Trophoblast cell (in vitro differentiated cells and primary cell): ENCODE measurements around the gene ZBTB24.
"Not testable (repeated sequence)": the region's sequence is repeated elsewhere in the genome, so short reads cannot be mapped to it uniquely, and the experiment has no call there.

ENCODE experiments used
- DNase-seq, 2 donors: peaks; one replicate each; pipeline ENCODE4 v3.0.0-alpha.2; 2016
- H2AFZ ChIP-seq: 2 replicates; pipeline ENCODE4 v1.6.1; 2013; ENCODE audit warnings: low read length, moderate library complexity, mild to moderate bottlenecking; ENCODE audit not compliant: insufficient read depth, poor library complexity
- H2AK5ac ChIP-seq: 2 replicates; pipeline ENCODE4 v1.6.1; 2013; ENCODE audit warnings: mild to moderate bottlenecking, low read length
- H2BK120ac ChIP-seq: 2 replicates; pipeline ENCODE4 v1.6.1; 2013; ENCODE audit warnings: low read length, mild to moderate bottlenecking, moderate library complexity; ENCODE audit not compliant: insufficient read depth, poor library complexity
- H2BK12ac ChIP-seq: 2 replicates; pipeline ENCODE4 v1.6.1; 2013; ENCODE audit warnings: mild to moderate bottlenecking, low read length, moderate library complexity
- H2BK5ac ChIP-seq: 2 replicates; pipeline ENCODE4 v1.6.1; 2013; ENCODE audit warnings: low read length, low read depth, moderate library complexity, mild to moderate bottlenecking; ENCODE audit not compliant: poor library complexity
- H3K14ac ChIP-seq: 2 replicates; pipeline ENCODE4 v1.6.1; 2013; ENCODE audit warnings: mild to moderate bottlenecking, low read length
- H3K18ac ChIP-seq: 2 replicates; pipeline ENCODE4 v1.6.1; 2013; ENCODE audit warnings: mild to moderate bottlenecking, low read length
- H3K23ac ChIP-seq: 2 replicates; pipeline ENCODE4 v1.6.1; 2013; ENCODE audit warnings: low read length
- H3K27ac ChIP-seq: 2 replicates; pipeline ENCODE4 v1.5.1; 2013; ENCODE audit warnings: low read depth, mild to moderate bottlenecking, inconsistent platforms, low read length, moderate library complexity
- H3K27me3 ChIP-seq: 2 replicates; pipeline ENCODE4 v1.6.1; 2013; ENCODE audit warnings: inconsistent platforms, mild to moderate bottlenecking, low read length, moderate library complexity; ENCODE audit not compliant: insufficient read depth
- H3K36me3 ChIP-seq, 2 experiments: 1 replicate in 1 of 2; 2 replicates in 1 of 2; pipeline ENCODE4 v1.6.1; 2013; ENCODE audit warnings: low read length in 2 of 2, mild to moderate bottlenecking in 2 of 2, moderate library complexity in 1 of 2; ENCODE audit not compliant: insufficient read depth in 2 of 2, control insufficient read depth in 1 of 2
- H3K4ac ChIP-seq: 2 replicates; pipeline ENCODE4 v1.6.1; 2013; ENCODE audit warnings: low read depth, mild to moderate bottlenecking, low read length, moderate library complexity
- H3K4me1 ChIP-seq, 2 experiments: 1 replicate in 1 of 2; 2 replicates in 1 of 2; pipeline ENCODE4 v1.6.1; 2013; ENCODE audit warnings: low read length in 2 of 2, mild to moderate bottlenecking in 2 of 2, moderate library complexity in 1 of 2; ENCODE audit not compliant: insufficient read depth in 2 of 2, control insufficient read depth in 1 of 2
- H3K4me2 ChIP-seq: 2 replicates; pipeline ENCODE4 v1.6.1; 2013; ENCODE audit warnings: inconsistent platforms, mild to moderate bottlenecking, low read length, moderate library complexity
- H3K4me3 ChIP-seq: 2 replicates; pipeline ENCODE4 v1.5.1; 2013; ENCODE audit warnings: mild to moderate bottlenecking, low read depth, low read length, inconsistent platforms
- H3K79me1 ChIP-seq: one replicate; pipeline ENCODE4 v1.6.1; 2013; ENCODE audit warnings: low read length
- H3K79me2 ChIP-seq: 2 replicates; pipeline ENCODE4 v1.6.1; 2013; ENCODE audit warnings: low read length, mild to moderate bottlenecking; ENCODE audit not compliant: control insufficient read depth, insufficient read depth, poor library complexity
- H3K9ac ChIP-seq: 2 replicates; pipeline ENCODE4 v1.6.1; 2013; ENCODE audit warnings: mild to moderate bottlenecking, low read length
- H3K9me3 ChIP-seq: 2 replicates; pipeline ENCODE4 v1.6.1; 2013; ENCODE audit warnings: low read depth, mild to moderate bottlenecking, control low read depth, inconsistent platforms, low read length; ENCODE audit not compliant: insufficient read depth
- H4K12ac ChIP-seq: 2 replicates; pipeline ENCODE4 v1.6.1; 2013; ENCODE audit warnings: low read depth, mild to moderate bottlenecking, low read length, moderate library complexity
- H4K8ac ChIP-seq: 2 replicates; pipeline ENCODE4 v1.6.1; 2013; ENCODE audit warnings: low read depth, mild to moderate bottlenecking, low read length, moderate library complexity
- H4K91ac ChIP-seq: one replicate; pipeline ENCODE4 v1.6.1; 2013; ENCODE audit warnings: low read depth, mild to moderate bottlenecking, low read length, moderate library complexity
- WGBS: extraction: QIAGEN DNeasy Blood & Tissue Kit; methylation state at CpG from one replicate; pipeline ENCODE4 v1.1.7; 2013; ENCODE audit warnings: missing lambda C conversion rate; ENCODE audit not compliant: insufficient read length, insufficient coverage; ENCODE audit errors: extremely low coverage; 5-methylcytosine and 5-hydroxymethylcytosine counted together

The ZBTB24 gene

GRCh38 chr6:109524129-109524528 lies 41.1 kb upstream of the ZBTB24 start:
- H3K27ac ChIP-seq, result no peak overlapping the region
- no peak overlapping the region for H2AFZ ChIP-seq
- H3K36me3 ChIP-seq, result no peaks in the 10 kb centered on the region
- H4K91ac ChIP-seq, result no peak overlapping the region
- no peak overlapping the region for H2AK5ac ChIP-seq
- H3K4me2 ChIP-seq, result no peak overlapping the region
- DNase-seq, result no peak
- H3K23ac ChIP-seq, result no peak overlapping the region
- H4K8ac ChIP-seq, result no peak overlapping the region
- no peak overlapping the region for H3K14ac ChIP-seq
- H3K79me2 ChIP-seq, result no peaks in the 10 kb centered on the region
- H3K4me3 ChIP-seq, result no peak overlapping the region
- no peaks in the 10 kb centered on the region for H3K4me1 ChIP-seq
- H3K79me1 ChIP-seq, result peaks cover 2% of the 10 kb centered on the region
- H2BK120ac ChIP-seq, result no peak overlapping the region
- no peak overlapping the region for H2BK5ac ChIP-seq
- no peak overlapping the region for H3K9ac ChIP-seq
- no peaks in the 10 kb centered on the region for H3K9me3 ChIP-seq
- no peaks in the 10 kb centered on the region for H3K27me3 ChIP-seq
- no peak overlapping the region for H4K12ac ChIP-seq
- no peak overlapping the region for H2BK12ac ChIP-seq
- H3K18ac ChIP-seq, result no peak overlapping the region
- no peak overlapping the region for H3K4ac ChIP-seq

DNA sequence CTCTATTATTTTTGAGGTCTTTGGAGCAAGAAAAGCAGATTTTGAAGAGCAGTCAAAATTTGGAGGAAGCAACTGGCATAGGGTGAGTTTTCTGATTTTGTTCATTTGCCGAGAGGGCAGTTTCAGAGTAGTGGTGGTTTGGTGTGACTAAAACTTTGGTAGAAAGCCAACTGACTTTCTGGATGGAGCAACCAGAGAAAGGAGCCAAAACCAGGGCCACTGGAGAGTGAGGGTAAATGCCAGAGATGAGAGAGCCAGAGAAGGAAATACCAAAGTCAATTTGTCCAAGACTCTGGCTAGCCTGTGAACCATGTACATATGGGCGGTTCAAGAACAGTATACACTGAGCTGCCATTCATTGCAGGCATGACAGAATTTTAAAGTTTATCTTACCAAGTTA lies 40.5 kb upstream of the ZBTB24 start:
- DNase-seq, result no peak
- Histone ChIP-seq H3K14ac (no peak overlapping the region), H2AK5ac (no peak overlapping the region), H2BK5ac (no peak overlapping the region), H3K79me2 (no peaks in the 10 kb centered on the region), H2AFZ (no peak overlapping the region), H3K18ac (no peak overlapping the region), H3K9ac (no peak overlapping the region), H3K4ac (no peak overlapping the region), H3K9me3 (no peaks in the 10 kb centered on the region), H2BK12ac (no peak overlapping the region), H3K4me2 (no peak overlapping the region), H4K8ac (no peak overlapping the region), H2BK120ac (no peak overlapping the region), H3K4me1 (no peaks in the 10 kb centered on the region), H4K12ac (no peak overlapping the region), H3K79me1 (peaks cover 2% of the 10 kb centered on the region), H3K27me3 (no peaks in the 10 kb centered on the region), H3K23ac (no peak overlapping the region), H3K27ac (no peak overlapping the region), H4K91ac (no peak overlapping the region), H3K4me3 (no peak overlapping the region), H3K36me3 (no peaks in the 10 kb centered on the region)
- WGBS, result no CpG with 5 or more reads among the region's 2 CpGs

DNA sequence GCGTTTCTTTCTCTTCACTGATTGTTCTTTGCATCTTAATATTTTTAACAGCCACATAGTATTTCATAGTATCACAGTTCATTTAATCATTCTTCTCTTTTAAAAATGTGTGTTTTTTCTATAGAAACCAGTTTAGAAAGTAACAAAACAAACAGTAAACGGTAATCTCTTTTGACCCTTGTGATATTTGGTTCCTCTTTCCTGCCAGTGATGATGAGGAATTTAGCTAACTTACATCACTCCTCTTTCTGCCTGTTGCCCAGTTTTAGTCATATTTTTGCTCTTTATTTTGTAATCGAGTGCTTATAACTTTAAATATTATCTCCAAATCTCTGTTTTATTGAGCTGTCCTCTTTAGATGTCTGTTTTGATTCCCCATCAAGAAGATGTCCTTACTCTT lies 38.1 kb upstream of the ZBTB24 start:
- Histone ChIP-seq H3K79me2 (no peaks in the 10 kb centered on the region), H2BK12ac (no peak overlapping the region), H3K23ac (no peak overlapping the region), H2AK5ac (no peak overlapping the region), H3K27me3 (no peaks in the 10 kb centered on the region), H3K36me3 (no peaks in the 10 kb centered on the region), H4K91ac (no peak overlapping the region), H3K9me3 (no peaks in the 10 kb centered on the region), H2BK5ac (no peak overlapping the region), H3K18ac (no peak overlapping the region), H3K9ac (no peak overlapping the region), H3K14ac (no peak overlapping the region), H3K27ac (no peak overlapping the region), H3K4ac (no peak overlapping the region), H3K79me1 (no peaks in the 10 kb centered on the region), H2BK120ac (no peak overlapping the region), H2AFZ (no peak overlapping the region), H3K4me3 (no peak overlapping the region), H3K4me1 (no peaks in the 10 kb centered on the region), H4K8ac (no peak overlapping the region), H3K4me2 (no peak overlapping the region), H4K12ac (no peak overlapping the region)
- DNase-seq, result no peak
- no CpG with 5 or more reads among the region's 3 CpGs for WGBS

DNA sequence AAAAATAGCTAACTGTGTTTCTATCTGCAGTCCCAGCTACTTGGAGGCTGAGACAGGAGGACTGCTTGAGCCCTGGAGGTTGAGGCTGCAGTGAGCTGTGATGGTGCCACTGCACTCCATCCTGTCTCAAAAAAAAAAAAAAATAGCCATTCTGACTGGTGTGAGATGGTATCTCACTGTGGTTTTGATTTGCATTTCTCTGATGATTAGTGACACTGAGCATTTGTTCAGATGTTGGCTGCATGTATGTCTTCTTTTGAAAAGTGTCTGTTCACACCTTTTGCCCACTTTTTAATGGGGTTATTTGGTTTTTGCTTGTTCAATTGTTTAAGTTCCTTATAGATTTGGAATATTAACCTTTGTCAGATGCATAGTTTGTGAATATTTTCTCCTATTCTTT lies 36.6 kb upstream of the ZBTB24 start:
- H3K4me2 ChIP-seq, H3K27me3 ChIP-seq, H4K91ac ChIP-seq, H2BK120ac ChIP-seq, H3K4me1 ChIP-seq, H2BK5ac ChIP-seq, H3K9ac ChIP-seq, DNase-seq, H2AFZ ChIP-seq, H3K4ac ChIP-seq, H3K79me2 ChIP-seq, H3K36me3 ChIP-seq, H2BK12ac ChIP-seq, H4K8ac ChIP-seq, H3K14ac ChIP-seq, H3K27ac ChIP-seq, H2AK5ac ChIP-seq, H3K79me1 ChIP-seq, H3K23ac ChIP-seq, H4K12ac ChIP-seq, H3K4me3 ChIP-seq, H3K18ac ChIP-seq, H3K9me3 ChIP-seq: not testable (repeated sequence)

GRCh38 chr6:109516929-109517328 lies 33.9 kb upstream of the ZBTB24 start:
- Histone ChIP-seq H3K36me3 (no peaks in the 10 kb centered on the region), H2BK5ac (no peak overlapping the region)
- WGBS, result no CpG with 5 or more reads among the region's 3 CpGs

More at GRCh38 chr6:109516929-109517328, 33.9 kb upstream of the ZBTB24 start:
- H3K27me3 ChIP-seq, result no peaks in the 10 kb centered on the region
- H3K4ac ChIP-seq, result no peak overlapping the region
- no peak overlapping the region for H4K12ac ChIP-seq
- H3K9ac ChIP-seq, result no peak overlapping the region
- peaks cover 3% of the 10 kb centered on the region for H3K79me1 ChIP-seq
- H4K8ac ChIP-seq, result no peak overlapping the region
- no peak for DNase-seq
- H3K4me3 ChIP-seq, result no peak overlapping the region
- no peak overlapping the region for H3K23ac ChIP-seq
- H3K14ac ChIP-seq, result no peak overlapping the region
- H2BK12ac ChIP-seq, result no peak overlapping the region
- H3K18ac ChIP-seq, result no peak overlapping the region
- no peak overlapping the region for H2AK5ac ChIP-seq
- peaks cover 2 to 6% of the 10 kb centered on the region in 2 experiments for H3K4me1 ChIP-seq
- H3K27ac ChIP-seq, result no peak overlapping the region
- no peak overlapping the region for H4K91ac ChIP-seq
- H3K79me2 ChIP-seq, result no peaks in the 10 kb centered on the region
- H2BK120ac ChIP-seq, result no peak overlapping the region
- no peak overlapping the region for H3K4me2 ChIP-seq
- H3K9me3 ChIP-seq, result no peaks in the 10 kb centered on the region
- H2AFZ ChIP-seq, result no peak overlapping the region
